Measurements from ENCODE around the gene SCN5A.

DNA sequence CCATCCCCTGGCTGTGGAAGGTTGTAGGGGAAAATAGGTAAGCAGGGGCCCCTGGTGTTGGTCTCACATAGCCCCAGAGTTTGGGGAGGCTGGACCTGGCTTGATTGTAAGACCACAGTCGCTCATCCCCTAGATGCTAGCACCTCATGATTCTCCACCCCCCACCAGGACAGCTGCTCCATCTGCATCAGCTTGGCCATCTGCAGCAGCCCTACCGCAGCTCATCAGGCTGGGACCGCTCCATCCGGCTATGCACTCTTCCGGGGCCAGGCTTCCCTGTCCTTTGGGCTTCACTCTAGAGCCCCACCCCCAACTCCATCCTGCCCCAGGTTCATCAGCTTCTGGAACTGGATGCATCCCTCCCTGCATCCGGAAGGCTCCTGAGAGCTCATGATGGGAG, 12.6 kb downstream of the SCN5A start:
- TF ChIP-seq, protein P1, sequence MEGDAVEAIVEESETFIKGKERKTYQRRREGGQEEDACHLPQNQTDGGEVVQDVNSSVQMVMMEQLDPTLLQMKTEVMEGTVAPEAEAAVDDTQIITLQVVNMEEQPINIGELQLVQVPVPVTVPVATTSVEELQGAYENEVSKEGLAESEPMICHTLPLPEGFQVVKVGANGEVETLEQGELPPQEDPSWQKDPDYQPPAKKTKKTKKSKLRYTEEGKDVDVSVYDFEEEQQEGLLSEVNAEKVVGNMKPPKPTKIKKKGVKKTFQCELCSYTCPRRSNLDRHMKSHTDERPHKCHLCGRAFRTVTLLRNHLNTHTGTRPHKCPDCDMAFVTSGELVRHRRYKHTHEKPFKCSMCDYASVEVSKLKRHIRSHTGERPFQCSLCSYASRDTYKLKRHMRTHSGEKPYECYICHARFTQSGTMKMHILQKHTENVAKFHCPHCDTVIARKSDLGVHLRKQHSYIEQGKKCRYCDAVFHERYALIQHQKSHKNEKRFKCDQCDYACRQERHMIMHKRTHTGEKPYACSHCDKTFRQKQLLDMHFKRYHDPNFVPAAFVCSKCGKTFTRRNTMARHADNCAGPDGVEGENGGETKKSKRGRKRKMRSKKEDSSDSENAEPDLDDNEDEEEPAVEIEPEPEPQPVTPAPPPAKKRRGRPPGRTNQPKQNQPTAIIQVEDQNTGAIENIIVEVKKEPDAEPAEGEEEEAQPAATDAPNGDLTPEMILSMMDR (IDR thresholded peaks at IDR 0.05; ENCODE audit: poor library complexity): no peak
- no peak for TF ChIP-seq EZH2 (IDR thresholded peaks at IDR 0.05; ENCODE audit: borderline replicate concordance)
- no peak for TF ChIP-seq EZH2phosphoT487 (IDR thresholded peaks at IDR 0.05; ENCODE audit: low read depth, severe bottlenecking, unreplicated experiment)

All from hepatocyte (in vitro differentiated cells).